Measurements from ENCODE around the gene TMEM40.

GRCh38 chr3:12687948-12688347 is 71.1 kb downstream of the TMEM40 start:
- TF ChIP-seq ZNF720 (CRISPR knock-in tag; IDR thresholded peaks at IDR 0.05) (no peak), SMAD3 (CRISPR knock-in tag; IDR thresholded peaks at IDR 0.05) (no peak), NFYB (CRISPR knock-in tag; IDR thresholded peaks at IDR 0.05) (no peak), ZNF274 (CRISPR knock-in tag; IDR thresholded peaks at IDR 0.05) (no peak), ZNF18 (CRISPR knock-in tag; IDR thresholded peaks at IDR 0.05; ENCODE audit: insufficient replicate concordance) (no peak), ATF3 (CRISPR knock-in tag; IDR thresholded peaks at IDR 0.05) (no peak), POLR2A (IDR thresholded peaks at IDR 0.05; ENCODE audit: insufficient read depth in 1 of 2, low read depth in 2 of 2, low read length in 2 of 2) (no peak)
- TF ChIP-seq, protein P1, sequence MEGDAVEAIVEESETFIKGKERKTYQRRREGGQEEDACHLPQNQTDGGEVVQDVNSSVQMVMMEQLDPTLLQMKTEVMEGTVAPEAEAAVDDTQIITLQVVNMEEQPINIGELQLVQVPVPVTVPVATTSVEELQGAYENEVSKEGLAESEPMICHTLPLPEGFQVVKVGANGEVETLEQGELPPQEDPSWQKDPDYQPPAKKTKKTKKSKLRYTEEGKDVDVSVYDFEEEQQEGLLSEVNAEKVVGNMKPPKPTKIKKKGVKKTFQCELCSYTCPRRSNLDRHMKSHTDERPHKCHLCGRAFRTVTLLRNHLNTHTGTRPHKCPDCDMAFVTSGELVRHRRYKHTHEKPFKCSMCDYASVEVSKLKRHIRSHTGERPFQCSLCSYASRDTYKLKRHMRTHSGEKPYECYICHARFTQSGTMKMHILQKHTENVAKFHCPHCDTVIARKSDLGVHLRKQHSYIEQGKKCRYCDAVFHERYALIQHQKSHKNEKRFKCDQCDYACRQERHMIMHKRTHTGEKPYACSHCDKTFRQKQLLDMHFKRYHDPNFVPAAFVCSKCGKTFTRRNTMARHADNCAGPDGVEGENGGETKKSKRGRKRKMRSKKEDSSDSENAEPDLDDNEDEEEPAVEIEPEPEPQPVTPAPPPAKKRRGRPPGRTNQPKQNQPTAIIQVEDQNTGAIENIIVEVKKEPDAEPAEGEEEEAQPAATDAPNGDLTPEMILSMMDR (CRISPR knock-in tag; IDR thresholded peaks at IDR 0.05): no peak
